Left lobe of liver (tissue), 2 donors: ENCODE data around the gene ZIC2. TPM values are rescaled to one million over a fixed set of nuclear protein-coding genes. Genes with fewer than 3 reads are reported as not detected.

Experiments
- ATAC-seq: fragments of 200-7000 bp; cut with Tn5 transposase; one replicate; pipeline ENCODE4 v1.9.1; 2020; ENCODE audit warnings: mild to moderate bottlenecking, moderate library complexity
- DNase-seq: peaks from one replicate; pipeline ENCODE4 v3.0.0-alpha.2; 2020; ENCODE audit warnings: low spot score
- total RNA-seq: library from RNA; stranded (reverse); gene quantifications from one replicate; pipeline ENCODE4 v1.2.1, GENCODE V29; 2021
- donor health status: DM: no; HTN: no; CAD: no; lungs with moderate emphysema.
- donor health status: DM: no; HTN: yes; CAD: no.

Gene ZIC2
- total RNA-seq, 1 donor from 2014 or later: 0.38 TPM

- DNase-seq (no peak), ATAC-seq (no peak)
Observed at GRCh38 chr13:99973163-99973807, 8.3 kb upstream of the ZIC2 start.

DNA sequence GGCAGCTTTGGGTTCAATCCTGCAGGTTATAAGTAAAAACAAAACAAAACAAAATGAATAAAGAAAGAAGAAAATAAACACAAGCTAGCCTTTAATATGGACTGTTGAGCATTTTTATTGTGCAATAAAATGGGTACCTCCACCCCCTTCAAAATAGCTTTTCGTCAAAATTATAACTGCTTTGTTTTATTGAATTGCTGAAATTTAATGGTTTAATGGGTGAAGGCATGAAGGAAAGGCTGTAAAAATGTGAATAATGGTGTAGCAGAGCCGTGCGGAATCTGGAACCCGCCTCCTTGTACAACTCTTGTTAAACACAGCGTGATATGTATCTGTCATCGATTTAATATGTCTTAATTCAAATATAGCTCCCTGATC is 7.8 kb upstream of the ZIC2 start:
- ATAC-seq: no peak
- DNase-seq: no peak

GRCh38 chr13:99974296-99974938 is 7.2 kb upstream of the ZIC2 start:
- ATAC-seq (no peak), DNase-seq (no peak)

DNA sequence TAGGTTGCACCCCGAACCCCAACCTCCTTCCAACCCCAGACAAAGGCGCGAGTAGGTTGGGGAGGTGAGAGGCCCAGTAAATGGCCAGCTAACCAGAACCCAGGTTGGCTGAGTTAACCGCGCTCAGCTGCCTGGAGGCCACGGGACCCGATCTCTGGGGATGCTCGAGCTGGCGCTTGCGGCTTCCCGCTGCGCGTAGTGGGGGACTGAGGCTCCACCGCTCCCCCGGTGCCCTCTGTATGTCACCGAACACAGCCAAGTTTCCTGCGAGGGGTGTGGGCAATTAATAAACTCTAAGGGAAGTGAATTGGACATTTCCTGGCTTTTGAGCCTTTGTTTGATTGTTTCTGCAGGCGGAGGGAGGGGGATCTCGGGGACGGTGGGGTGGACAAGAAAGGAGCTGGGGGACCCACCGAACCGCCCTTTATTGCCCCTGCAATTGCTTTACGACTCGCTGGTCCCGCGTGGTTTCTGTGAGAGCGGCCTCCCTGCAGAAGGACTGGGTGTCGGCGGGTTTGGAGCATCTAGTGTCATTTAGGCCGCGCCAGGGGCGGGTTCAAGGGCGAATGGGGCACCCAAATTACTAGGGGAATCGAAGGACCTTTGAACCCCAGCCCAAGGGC is 6.5 kb upstream of the ZIC2 start:
- no peak for ATAC-seq

DNA sequence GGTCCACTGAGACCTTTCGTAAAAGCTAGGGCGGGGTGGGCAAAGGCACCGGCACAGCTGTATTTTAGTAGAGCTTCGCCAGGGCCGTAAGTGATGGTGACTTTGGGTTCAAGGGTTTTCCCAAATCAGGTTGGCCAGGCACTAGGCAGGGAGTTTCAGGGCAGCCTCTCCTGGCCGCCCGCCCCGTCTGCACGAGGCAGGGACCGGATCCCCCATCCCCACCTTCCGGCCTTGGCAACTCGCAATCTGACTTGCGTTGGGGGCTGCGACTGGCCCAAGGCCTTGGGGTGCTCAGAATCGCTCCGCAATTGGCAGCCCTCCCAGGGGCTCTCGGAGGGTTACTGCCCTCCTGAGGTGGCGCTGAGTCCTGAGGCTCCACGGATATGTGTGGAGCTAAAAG is 6.0 kb upstream of the ZIC2 start:
- DNase-seq: no peak
- no peak for ATAC-seq

More for the DNA sequence above, 6.5 kb upstream of the ZIC2 start:
- no peak for DNase-seq

- ATAC-seq (no peak), DNase-seq (no peak)
Observed at GRCh38 chr13:99976575-99976974, 5.0 kb upstream of the ZIC2 start.

DNA sequence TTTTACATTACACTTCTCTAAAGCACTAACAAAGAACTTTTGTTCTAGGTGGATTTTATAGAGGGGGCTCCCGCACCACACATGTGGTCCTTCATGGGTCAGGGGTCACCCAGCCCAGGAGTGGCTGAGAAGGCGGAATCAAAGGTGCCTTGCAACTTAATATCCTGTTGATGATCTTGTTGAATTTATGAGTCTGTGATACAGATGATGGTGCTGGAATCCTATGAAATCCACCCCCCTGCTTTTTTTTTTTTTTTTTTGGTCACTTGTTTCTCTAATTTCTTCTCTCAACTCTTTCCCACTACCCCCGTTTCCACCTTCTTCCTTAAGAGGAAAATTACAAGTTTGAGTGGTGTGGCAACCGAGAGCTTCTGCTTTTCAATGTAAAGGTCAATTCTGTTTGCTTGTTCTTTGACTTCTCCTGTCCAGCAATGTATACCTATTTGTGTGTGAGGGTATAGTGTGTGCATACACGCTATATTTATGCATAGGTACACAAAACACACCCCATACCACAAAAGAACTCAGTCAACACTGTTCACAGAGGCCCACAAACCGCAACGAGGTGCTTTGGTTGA is 4.2 kb upstream of the ZIC2 start:
- ATAC-seq (no peak), DNase-seq (no peak)

DNA sequence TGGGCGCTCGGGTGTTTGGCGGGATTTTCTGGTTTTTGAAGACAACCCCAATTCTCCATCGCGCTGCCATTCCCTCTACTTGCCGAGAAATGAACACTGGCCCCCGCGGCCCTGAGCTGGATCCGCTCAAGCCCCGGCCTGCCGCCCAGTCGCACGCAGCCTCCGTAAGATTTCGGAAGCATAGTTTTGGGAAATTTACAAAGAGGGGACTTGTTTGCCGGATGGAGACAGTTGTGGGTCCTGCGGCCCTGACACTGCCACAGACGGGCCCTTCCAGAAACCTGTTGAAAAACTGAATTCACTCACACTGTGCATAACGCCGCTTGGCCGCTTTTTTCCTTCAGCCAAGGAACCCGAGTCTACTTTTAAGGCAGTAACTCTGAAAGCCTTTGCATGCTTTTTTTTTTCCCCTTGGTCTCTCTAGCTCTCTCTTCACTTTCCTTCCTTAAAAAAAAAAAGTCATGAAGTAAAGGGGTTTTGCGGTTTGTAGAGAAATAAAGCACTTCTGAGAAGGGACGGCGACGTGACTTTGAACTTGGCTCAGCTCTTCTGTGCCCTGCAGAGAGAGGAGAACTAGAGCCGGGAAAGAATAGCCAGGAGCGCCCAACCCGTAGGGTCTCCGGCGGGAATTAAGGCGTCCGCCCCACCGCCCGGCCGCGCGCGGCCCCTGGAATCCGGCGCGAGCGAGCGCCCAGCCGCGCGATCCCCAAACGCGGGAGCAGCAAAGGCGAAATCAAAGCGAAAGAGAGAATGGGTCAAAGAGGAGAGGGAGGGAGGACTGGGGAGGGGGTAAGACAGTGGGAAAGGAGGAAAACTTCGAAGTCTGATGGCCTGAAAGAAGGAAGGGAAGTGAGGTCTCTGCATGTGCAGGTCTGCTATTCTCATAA is 3.4 kb upstream of the ZIC2 start:
- ATAC-seq: no peak
- no peak for DNase-seq

- DNase-seq (no peak), ATAC-seq (no peak)
Observed at GRCh38 chr13:99978799-99979452, 2.7 kb upstream of the ZIC2 start.

GRCh38 chr13:99979453-99980200 is 2.0 kb upstream of the ZIC2 start:
- ATAC-seq (no peak), DNase-seq (no peak)

GRCh38 chr13:99980201-99980823 is 1.3 kb upstream of the ZIC2 start:
- peak; percentile 84 for ATAC-seq

DNA sequence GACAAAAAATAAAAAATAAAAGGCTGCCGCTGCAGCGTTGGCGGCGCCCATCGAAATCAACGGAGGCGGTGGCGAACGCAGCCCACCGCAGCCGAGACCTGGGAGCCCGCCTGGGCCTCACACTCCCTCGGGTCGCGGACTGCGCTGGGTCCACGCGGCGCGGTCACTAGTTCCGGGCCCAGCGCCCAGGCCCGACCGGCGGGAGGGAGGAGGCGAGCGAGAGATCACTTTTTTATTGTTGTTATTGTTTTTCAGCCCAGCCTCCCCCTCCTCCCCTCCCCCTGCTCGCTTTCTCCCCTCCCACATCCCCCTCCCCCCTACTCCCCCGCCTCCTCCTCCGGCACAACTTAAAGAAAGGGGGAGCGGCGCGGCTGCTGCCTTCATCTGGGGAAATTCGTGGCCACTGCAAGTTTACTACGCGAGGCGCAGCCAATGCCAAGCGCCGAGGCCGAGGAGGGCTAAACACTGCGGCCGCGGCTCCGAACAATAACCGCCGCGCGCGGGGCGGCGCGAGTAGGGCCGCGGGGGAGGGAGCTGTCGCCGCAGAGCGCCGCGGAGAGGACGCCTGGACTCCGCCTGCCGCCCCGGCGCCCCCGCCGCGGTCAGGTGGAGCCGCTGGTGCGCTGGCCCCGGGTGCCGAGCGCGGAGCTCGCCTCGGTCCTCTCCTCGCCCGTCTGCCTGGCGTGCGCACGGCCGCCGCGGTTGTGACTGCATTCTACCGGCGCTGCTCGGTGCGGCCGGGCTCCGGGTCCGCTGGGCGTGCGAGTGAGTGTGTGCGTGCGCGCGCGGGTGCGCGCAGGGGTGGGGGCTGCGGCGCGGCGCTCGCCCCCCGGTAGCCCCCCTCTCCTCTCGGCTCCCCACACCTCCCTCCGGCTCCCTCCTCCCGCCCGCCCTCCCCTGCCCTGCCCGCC is 505 bp upstream of the ZIC2 start:
- ATAC-seq: peak; percentile 61
- no peak for DNase-seq

More at GRCh38 chr13:99980201-99980823, 1.3 kb upstream of the ZIC2 start:
- peak; percentile 78 for DNase-seq

- no peak for DNase-seq
Observed at GRCh38 chr13:99982036-99982730, 599 bp downstream of the ZIC2 start.

GRCh38 chr13:99982731-99983498 is 1.3 kb downstream of the ZIC2 start:
- DNase-seq: no peak

More at GRCh38 chr13:99982036-99982730, 599 bp downstream of the ZIC2 start:
- ATAC-seq: peak; percentile 33

DNA sequence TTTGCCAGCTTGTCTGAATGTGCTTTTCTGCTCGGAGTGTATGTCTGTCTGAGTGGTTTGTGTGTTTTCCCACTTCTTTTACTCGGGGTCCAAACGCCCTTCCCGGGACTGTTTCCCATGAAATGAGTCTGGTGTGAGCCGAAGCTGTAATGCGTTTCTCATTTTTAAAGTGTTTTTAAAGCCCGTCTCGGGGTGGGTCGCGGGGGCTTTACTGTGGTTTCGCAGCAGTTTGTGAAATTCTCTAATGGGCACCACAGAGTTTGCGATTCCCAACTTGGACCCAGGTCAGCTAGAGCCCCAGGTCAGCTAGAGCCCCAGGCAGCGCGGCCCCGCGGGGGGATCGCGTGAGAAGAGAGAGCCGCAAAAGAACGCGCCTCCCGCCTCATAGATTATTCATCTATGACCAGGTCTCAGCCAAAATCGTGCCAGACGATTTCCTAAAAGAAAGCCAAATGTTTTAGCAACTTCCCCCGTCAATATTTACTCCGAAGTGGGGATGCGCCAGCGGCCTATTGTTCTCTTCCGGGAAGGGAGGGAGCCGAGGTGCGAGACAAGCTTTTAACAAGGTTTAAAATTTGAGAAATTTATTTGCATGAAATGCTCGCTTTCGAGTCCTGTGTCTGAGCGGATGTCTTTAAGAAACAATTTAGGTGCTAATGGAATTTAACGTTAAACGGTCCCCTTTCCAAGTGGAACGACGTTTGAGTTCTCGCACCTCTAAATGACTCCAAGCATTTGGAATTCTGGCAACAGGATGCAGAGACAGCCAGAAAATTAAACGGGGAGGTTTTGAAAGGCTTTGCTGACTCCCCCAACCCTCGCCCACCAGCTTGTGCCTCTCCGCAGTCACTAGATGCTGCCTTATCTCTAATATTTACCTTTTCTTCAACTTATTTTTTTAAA is 2.2 kb downstream of the ZIC2 start:
- ATAC-seq (no peak), DNase-seq (no peak)

More at GRCh38 chr13:99982731-99983498, 1.3 kb downstream of the ZIC2 start:
- ATAC-seq: no peak
